Esophagus muscularis mucosa (tissue), 4 donors: ENCODE measurements around the gene ANKRD6. TPM values are rescaled to one million over a fixed set of nuclear protein-coding genes. Genes with fewer than 3 reads are reported as not detected.
"Not testable (repeated sequence)": the region's sequence is repeated elsewhere in the genome, so short reads cannot be mapped to it uniquely, and the experiment has no call there.

Experiments used
- DNase-seq: peaks from one replicate; pipeline ENCODE4 v3.0.0-alpha.2; 2017; ENCODE audit errors: extremely low spot score
- H3K27ac ChIP-seq, 4 donors: fragments of 200-600 bp; sonication (generic); replicated peaks in 1 of 4; 1 replicate in 3 of 4; 2 replicates in 1 of 4; pipeline ENCODE4 v1.5.1; 2016 to 2019; ENCODE audit warnings: mild to moderate bottlenecking in 1 of 4
- H3K27me3 ChIP-seq, 4 donors: fragments of 200-600 bp; sonication (generic); one replicate each; pipeline versions ENCODE4 v1.5.1 to v1.6.0; 2016 to 2019
- H3K36me3 ChIP-seq, 4 donors: fragments of 200-600 bp; sonication (generic); one replicate each; pipeline ENCODE4 v1.5.1; 2016 to 2019
- H3K4me1 ChIP-seq, 4 donors: fragments of 200-600 bp; sonication (generic); one replicate each; pipeline ENCODE4 v1.5.1; 2016 to 2019
- H3K4me3 ChIP-seq, 4 donors: fragments of 200-600 bp; sonication (generic); 1 replicate in 2 of 4; 2 replicates in 2 of 4; pipeline ENCODE4 v1.5.1; 2016 to 2019; ENCODE audit warnings: mild to moderate bottlenecking in 4 of 4, moderate library complexity in 1 of 4
- H3K9me3 ChIP-seq, 4 donors: fragments of 200-600 bp; sonication (generic); 1 replicate in 3 of 4; 2 replicates in 1 of 4; pipeline ENCODE4 v1.5.1; 2016 to 2019
- EP300 ChIP-seq: sonication (generic); formaldehyde crosslinking; IDR thresholded peaks from one replicate; pipeline ENCODE4 v1.6.1; 2017; ENCODE audit warnings: antibody characterized with exemption
- POLR2A ChIP-seq: fragments of 450-650 bp; IDR thresholded peaks from one replicate; pipeline ENCODE4 v1.6.1; 2017; ENCODE audit warnings: antibody characterized with exemption, moderate library complexity, mild to moderate bottlenecking, low read depth
- POLR2AphosphoS5 ChIP-seq, 2 donors: sonication (generic); formaldehyde crosslinking; IDR thresholded peaks; one replicate each; pipeline ENCODE4 v1.6.1; 2017; ENCODE audit warnings: antibody characterized with exemption in 2 of 2
- WGBS: methylation state at CpG from one replicate; pipeline ENCODE4 v1.1.5; 2018; 5-methylcytosine and 5-hydroxymethylcytosine counted together
- intact Hi-C: fragments of 100-400 bp; cut with DNase I; formaldehyde crosslinking; loops from one replicate; pipeline ENCODE4 v1.15.1; 2023
- total RNA-seq, 4 donors: library from RNA; depleted of rRNA; stranded (reverse); fragments of >200 nt; gene quantifications; one replicate each; pipeline versions ENCODE4 v1.1.0 to v1.2.1, GENCODE V29; 2016
- TF ChIP-seq, protein P1 (sequence below), 3 experiments: fragments of 200-600 bp in 2 of 3; fragments of 450-650 bp in 1 of 3; sonication (generic) in 2 of 3; IDR thresholded peaks; one replicate each; pipeline ENCODE4 v1.5.1; 2017 to 2019; ENCODE audit warnings: antibody characterized with exemption in 3 of 3, mild to moderate bottlenecking in 2 of 3, moderate library complexity in 1 of 3

ANKRD6 gene
- total RNA-seq, 4 donors from 2014 or later: 9.1 to 18.9 (median 10.7) TPM

DNA sequence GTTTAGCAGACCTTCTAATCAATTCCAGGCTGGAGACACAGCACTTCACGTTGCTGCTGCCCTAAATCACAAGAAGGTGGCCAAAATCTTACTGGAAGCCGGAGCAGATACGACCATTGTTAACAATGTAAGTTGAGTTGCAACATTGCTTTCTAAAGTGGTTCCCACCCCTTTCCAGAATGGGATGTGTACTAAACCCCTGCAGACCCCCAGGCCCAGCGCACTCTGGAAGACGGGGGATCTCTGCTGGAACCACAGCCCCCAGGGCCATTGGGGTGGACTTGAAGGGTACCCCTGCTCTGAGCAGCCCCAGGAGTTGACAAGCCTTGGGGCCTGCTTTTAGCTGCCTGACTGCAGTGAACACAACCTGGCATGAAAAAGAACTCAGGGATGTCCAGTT, 183.6 kb downstream of the ANKRD6 start:
- DNase-seq: no peak
- peaks cover 0 to 31% (median 8%) of the 10 kb centered on the region in 4 donors for H3K36me3 ChIP-seq
- H3K27ac ChIP-seq: no peak overlapping the region
- TF ChIP-seq, protein P1, sequence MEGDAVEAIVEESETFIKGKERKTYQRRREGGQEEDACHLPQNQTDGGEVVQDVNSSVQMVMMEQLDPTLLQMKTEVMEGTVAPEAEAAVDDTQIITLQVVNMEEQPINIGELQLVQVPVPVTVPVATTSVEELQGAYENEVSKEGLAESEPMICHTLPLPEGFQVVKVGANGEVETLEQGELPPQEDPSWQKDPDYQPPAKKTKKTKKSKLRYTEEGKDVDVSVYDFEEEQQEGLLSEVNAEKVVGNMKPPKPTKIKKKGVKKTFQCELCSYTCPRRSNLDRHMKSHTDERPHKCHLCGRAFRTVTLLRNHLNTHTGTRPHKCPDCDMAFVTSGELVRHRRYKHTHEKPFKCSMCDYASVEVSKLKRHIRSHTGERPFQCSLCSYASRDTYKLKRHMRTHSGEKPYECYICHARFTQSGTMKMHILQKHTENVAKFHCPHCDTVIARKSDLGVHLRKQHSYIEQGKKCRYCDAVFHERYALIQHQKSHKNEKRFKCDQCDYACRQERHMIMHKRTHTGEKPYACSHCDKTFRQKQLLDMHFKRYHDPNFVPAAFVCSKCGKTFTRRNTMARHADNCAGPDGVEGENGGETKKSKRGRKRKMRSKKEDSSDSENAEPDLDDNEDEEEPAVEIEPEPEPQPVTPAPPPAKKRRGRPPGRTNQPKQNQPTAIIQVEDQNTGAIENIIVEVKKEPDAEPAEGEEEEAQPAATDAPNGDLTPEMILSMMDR (IDR thresholded peaks at IDR 0.05): no peak
- TF ChIP-seq POLR2A: no peak
- TF ChIP-seq EP300: no peak
- no peak for TF ChIP-seq POLR2AphosphoS5 (IDR thresholded peaks at IDR 0.05)
- intact Hi-C loops: no loop called here
- H3K27me3 ChIP-seq: no peaks in the 10 kb centered on the region
- no peaks in the 10 kb centered on the region for H3K9me3 ChIP-seq
- 88% methylated on average over 5 of the region's 5 CpGs for WGBS
- no peak overlapping the region for H3K4me3 ChIP-seq
- no peaks in the 10 kb centered on the region for H3K4me1 ChIP-seq

GRCh38 chr6:89618026-89618425, 185.1 kb downstream of the ANKRD6 start:
- TF ChIP-seq EP300: no peak
- TF ChIP-seq, protein P1 (IDR thresholded peaks at IDR 0.05): no peak
- TF ChIP-seq POLR2AphosphoS5 (IDR thresholded peaks at IDR 0.05): no peak
- no peak for TF ChIP-seq POLR2A
- peaks cover 0 to 33% (median 9%) of the 10 kb centered on the region in 4 donors for H3K36me3 ChIP-seq
- H3K4me1 ChIP-seq: no peaks in the 10 kb centered on the region
- no peaks in the 10 kb centered on the region for H3K9me3 ChIP-seq
- H3K27ac ChIP-seq: no peak overlapping the region
- DNase-seq: no peak
- H3K4me3 ChIP-seq: no peak overlapping the region
- intact Hi-C loops: no loop called here
- WGBS: 88% methylated on average over 6 of the region's 6 CpGs
- no peaks in the 10 kb centered on the region for H3K27me3 ChIP-seq

- Histone ChIP-seq H3K36me3 (peaks cover 0 to 35% (median 19%) of the 10 kb centered on the region in 4 donors), H3K27me3 (no peaks in the 10 kb centered on the region), H3K4me1 (no peaks in the 10 kb centered on the region), H3K27ac (no peak overlapping the region), H3K9me3 (no peaks in the 10 kb centered on the region), H3K4me3 (no peak overlapping the region)
- DNase-seq: no peak
- intact Hi-C loops: no loop called here
- WGBS: 92% methylated on average over 6 of the region's 6 CpGs
- TF ChIP-seq, protein P1 (IDR thresholded peaks at IDR 0.05): no peak
- no peak for TF ChIP-seq POLR2A
- TF ChIP-seq EP300: no peak
- no peak for TF ChIP-seq POLR2AphosphoS5 (IDR thresholded peaks at IDR 0.05)
Observed at GRCh38 chr6:89619567-89619966, 186.6 kb downstream of the ANKRD6 start.

GRCh38 chr6:89623749-89624148, 190.8 kb downstream of the ANKRD6 start:
- no peak for DNase-seq
- H3K4me1 ChIP-seq: no peaks in the 10 kb centered on the region
- H3K36me3 ChIP-seq: peaks cover 0 to 58% (median 26%) of the 10 kb centered on the region in 4 donors
- no peaks in the 10 kb centered on the region for H3K27me3 ChIP-seq
- 87% methylated on average over 8 of the region's 8 CpGs for WGBS
- TF ChIP-seq POLR2AphosphoS5 (IDR thresholded peaks at IDR 0.05) (no peak), EP300 (no peak), POLR2A (no peak)
- TF ChIP-seq, protein P1 (IDR thresholded peaks at IDR 0.05): no peak
- H3K27ac ChIP-seq: no peak overlapping the region
- intact Hi-C loops: no loop called here
- H3K4me3 ChIP-seq: no peak overlapping the region
- no peaks in the 10 kb centered on the region for H3K9me3 ChIP-seq

GRCh38 chr6:89630488-89630887, 197.5 kb downstream of the ANKRD6 start:
- 80% methylated on average over 7 of the region's 9 CpGs for WGBS
- peaks cover 5 to 58% (median 38%) of the 10 kb centered on the region in 4 donors for H3K36me3 ChIP-seq
- H3K4me1 ChIP-seq: no peaks in the 10 kb centered on the region
- no peak overlapping the region for H3K4me3 ChIP-seq
- TF ChIP-seq, protein P1 (IDR thresholded peaks at IDR 0.05): no peak
- no peak for DNase-seq
- H3K27me3 ChIP-seq: no peaks in the 10 kb centered on the region
- no peaks in the 10 kb centered on the region for H3K9me3 ChIP-seq
- H3K27ac ChIP-seq: no peak overlapping the region
- intact Hi-C loops: no loop called here

GRCh38 chr6:89636412-89636811, 203.5 kb downstream of the ANKRD6 start:
- H3K27ac ChIP-seq, DNase-seq, H3K27me3 ChIP-seq, intact Hi-C loops, H3K9me3 ChIP-seq, H3K4me3 ChIP-seq: not testable (repeated sequence)
- 98% methylated on average over 3 of the region's 3 CpGs for WGBS
- peaks cover 6 to 25% (median 17%) of the 10 kb centered on the region in 4 donors for H3K36me3 ChIP-seq
- H3K4me1 ChIP-seq: peaks cover 14 to 19% (median 18%) of the 10 kb centered on the region in 4 donors
